Naive thymus-derived CD4-positive, alpha-beta T cell (primary cell): ENCODE measurements around the gene GUCY2D. TPM values are rescaled to one million over a fixed set of nuclear protein-coding genes. Genes with fewer than 3 reads are reported as not detected.

Experiments used
- ATAC-seq: fragments of 150-1000 bp; cut with Tn5 transposase; 2 replicates; pipeline ENCODE4 v1.10.0; 2021; ENCODE audit warnings: mild to moderate bottlenecking, moderate library complexity
- CTCF ChIA-PET: fragments of 350-600 bp; sonication (Branson Sonifier 250); formaldehyde crosslinking; loops from one replicate; lab custom pipeline; 2021; ENCODE audit warnings: antibody characterized with exemption; lab: Charles Lee
- POLR2A ChIA-PET: fragments of 350-600 bp; sonication (Branson Sonifier 250); formaldehyde crosslinking; loops from one replicate; lab custom pipeline; 2021; ENCODE audit warnings: antibody characterized with exemption, inconsistent platforms; lab: Charles Lee
- DNase-seq, 9 donors: peaks; one replicate each; pipeline versions ENCODE4 v3.0.0 to v3.0.0-alpha.2; 2020 to 2022; ENCODE audit warnings: mixed read lengths in 1 of 9
- H3K27ac ChIP-seq: one replicate; pipeline ENCODE4 v1.7.0; 2013; ENCODE audit warnings: mild to moderate bottlenecking, low read depth, low read length, moderate library complexity
- H3K27me3 ChIP-seq, 2 donors: one replicate each; pipeline ENCODE4 v1.7.0; 2013; ENCODE audit warnings: low read length in 2 of 2, mild to moderate bottlenecking in 2 of 2, moderate library complexity in 2 of 2; ENCODE audit not compliant: control insufficient read depth in 2 of 2, insufficient read depth in 2 of 2
- H3K36me3 ChIP-seq, 3 experiments: 1 replicate in 2 of 3; 2 replicates in 1 of 3; pipeline ENCODE4 v1.7.0; 2013; ENCODE audit warnings: low read length in 3 of 3, mild to moderate bottlenecking in 3 of 3, moderate library complexity in 1 of 3; ENCODE audit not compliant: insufficient read depth in 3 of 3, control insufficient read depth in 2 of 3
- H3K4me1 ChIP-seq, 2 donors: one replicate each; pipeline ENCODE4 v1.7.0; 2013; ENCODE audit warnings: low read length in 2 of 2, mild to moderate bottlenecking in 2 of 2, moderate library complexity in 1 of 2; ENCODE audit not compliant: control insufficient read depth in 2 of 2, insufficient read depth in 2 of 2
- H3K4me3 ChIP-seq: 2 replicates; pipeline ENCODE4 v1.7.0; 2013; ENCODE audit warnings: mild to moderate bottlenecking, low read length
- H3K9me3 ChIP-seq, 3 experiments: 1 replicate in 2 of 3; 2 replicates in 1 of 3; pipeline ENCODE4 v1.7.0; 2013; ENCODE audit warnings: low read length in 3 of 3; ENCODE audit not compliant: control insufficient read depth in 2 of 3
- H3K27ac Mint-ChIP-seq, 9 donors: one replicate each; pipeline ENCODE4 v1.8.0; 2020 to 2022; ENCODE audit warnings: mixed read lengths in 9 of 9, mild to moderate bottlenecking in 8 of 9, moderate library complexity in 5 of 9, inconsistent platforms in 2 of 9
- H3K27me3 Mint-ChIP-seq, 5 donors: one replicate each; pipeline ENCODE4 v1.8.0; 2021 to 2022; ENCODE audit warnings: mixed read lengths in 5 of 5, mild to moderate bottlenecking in 1 of 5
- H3K36me3 Mint-ChIP-seq, 5 donors: one replicate each; pipeline ENCODE4 v1.8.0; 2020 to 2022; ENCODE audit warnings: mixed read lengths in 5 of 5, mild to moderate bottlenecking in 3 of 5, inconsistent platforms in 1 of 5
- H3K4me1 Mint-ChIP-seq, 7 donors: one replicate each; pipeline ENCODE4 v1.8.0; 2020 to 2022; ENCODE audit warnings: mixed read lengths in 7 of 7, mild to moderate bottlenecking in 3 of 7, inconsistent platforms in 1 of 7
- H3K4me3 Mint-ChIP-seq, 10 donors: one replicate each; pipeline ENCODE4 v1.8.0; 2020 to 2022; ENCODE audit warnings: mild to moderate bottlenecking in 10 of 10, mixed read lengths in 10 of 10, moderate library complexity in 6 of 10, inconsistent platforms in 2 of 10
- H3K9me3 Mint-ChIP-seq, 11 donors: one replicate each; pipeline ENCODE4 v1.8.0; 2020 to 2022; ENCODE audit warnings: mixed read lengths in 11 of 11, mild to moderate bottlenecking in 4 of 11, inconsistent platforms in 1 of 11, moderate library complexity in 1 of 11
- intact Hi-C, 2 donors: fragments of 100-400 bp; cut with micrococcal nuclease; formaldehyde crosslinking; loops; one replicate each; pipeline ENCODE4 v1.15.1; 2023
- polyA plus RNA-seq, 2 donors: library from polyadenylated mRNA; unstranded; fragments of 300-500 nt; fragmentation: Illumina TruSeq; gene quantifications; one replicate each; pipeline ENCODE4 v1.2.3, GENCODE V29; 2021
- total RNA-seq, 6 experiments: library from RNA in 5 of 6; stranded (reverse) in 5 of 6; gene quantifications; 1 replicate in 5 of 6; 2 replicates in 1 of 6; pipeline ENCODE4 v1.2.3 and lab custom pipeline; 2021 to 2026

The GUCY2D gene
- total and polyA plus RNA-seq, 7 experiments from 2014 or later: 0.07 to 0.98 (median 0.26) TPM; not detected in 3

GRCh38 chr17:8044819-8045810 is 42.7 kb downstream of the GUCY2D start:
- Histone ChIP-seq H3K27ac (no peak overlapping the region), H3K27me3 (no peaks in the 10 kb centered on the region), H3K9me3 (no peaks in the 10 kb centered on the region), H3K36me3 (no peaks in the 10 kb centered on the region), H3K4me3 (no peak overlapping the region), H3K4me1 (no peaks in the 10 kb centered on the region)
- CTCF ChIA-PET: no interaction called here
- ATAC-seq (no peak), DNase-seq (no peak)
- Mint-ChIP-seq H3K4me3 (no peak overlapping the region), H3K27ac (no peak overlapping the region), H3K4me1 (peaks cover 0 to 9% (median 0%) of the 10 kb centered on the region in 7 donors), H3K9me3 (peaks cover 0 to 1% (median 0%) of the 10 kb centered on the region in 11 donors), H3K27me3 (peaks cover 0 to 13% (median 11%) of the 10 kb centered on the region in 5 donors), H3K36me3 (no peaks in the 10 kb centered on the region)
- POLR2A ChIA-PET: no interaction called here
- intact Hi-C loops: loop anchor here in 1 of 2 donors (5.0 kb wide), 1 partner anchor 183 kb away; no protein-coding TSS in a partner anchor

DNA sequence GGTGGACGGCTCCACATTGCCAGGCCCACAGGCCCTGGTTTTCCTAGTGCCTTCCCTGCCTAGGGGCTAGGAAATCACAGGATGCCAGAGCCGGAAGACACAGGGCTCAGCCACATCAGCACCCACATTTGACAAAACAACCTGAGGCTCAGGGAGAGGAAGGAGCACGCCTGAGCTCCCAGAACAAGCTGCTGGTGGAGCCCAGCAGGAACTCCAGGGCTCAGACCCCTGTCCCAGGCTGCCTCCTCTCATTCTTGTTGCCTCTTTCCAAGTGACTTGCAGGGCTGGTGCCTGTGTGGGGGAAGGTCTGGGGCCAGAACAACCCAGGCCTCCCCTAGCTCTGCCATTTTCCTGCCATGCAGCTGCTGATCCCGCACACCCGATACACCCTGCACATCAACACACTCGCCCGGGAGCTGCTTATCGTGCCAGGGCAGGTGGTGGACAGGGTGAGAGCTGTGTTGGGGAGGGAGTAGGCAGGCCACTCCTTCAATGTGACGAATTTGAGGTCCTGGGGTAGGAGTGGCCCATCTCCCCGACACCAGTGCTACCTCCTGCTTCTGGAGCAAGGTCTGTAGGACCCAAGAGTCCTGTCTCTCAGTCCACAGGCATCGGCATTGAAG is 44.0 kb downstream of the GUCY2D start:
- no peaks in the 10 kb centered on the region for H3K4me1 ChIP-seq
- H3K27me3 ChIP-seq: no peaks in the 10 kb centered on the region
- H3K9me3 ChIP-seq: no peaks in the 10 kb centered on the region
- intact Hi-C loops: no loop called here
- no peaks in the 10 kb centered on the region for H3K36me3 ChIP-seq
- no peak overlapping the region for H3K4me3 ChIP-seq
- CTCF ChIA-PET: no interaction called here
- POLR2A ChIA-PET: no interaction called here
- no peak overlapping the region for H3K27ac ChIP-seq
- H3K36me3 Mint-ChIP-seq: no peaks in the 10 kb centered on the region
- H3K9me3 Mint-ChIP-seq: peaks cover 0 to 1% (median 0%) of the 10 kb centered on the region in 11 donors
- H3K4me3 Mint-ChIP-seq: no peak overlapping the region
- peaks cover 0 to 5% (median 0%) of the 10 kb centered on the region in 5 donors for H3K27me3 Mint-ChIP-seq
- ATAC-seq (no peak), DNase-seq (no peak)
- H3K4me1 Mint-ChIP-seq: peaks cover 0 to 3% (median 0%) of the 10 kb centered on the region in 7 donors
- H3K27ac Mint-ChIP-seq: no peak overlapping the region

DNA sequence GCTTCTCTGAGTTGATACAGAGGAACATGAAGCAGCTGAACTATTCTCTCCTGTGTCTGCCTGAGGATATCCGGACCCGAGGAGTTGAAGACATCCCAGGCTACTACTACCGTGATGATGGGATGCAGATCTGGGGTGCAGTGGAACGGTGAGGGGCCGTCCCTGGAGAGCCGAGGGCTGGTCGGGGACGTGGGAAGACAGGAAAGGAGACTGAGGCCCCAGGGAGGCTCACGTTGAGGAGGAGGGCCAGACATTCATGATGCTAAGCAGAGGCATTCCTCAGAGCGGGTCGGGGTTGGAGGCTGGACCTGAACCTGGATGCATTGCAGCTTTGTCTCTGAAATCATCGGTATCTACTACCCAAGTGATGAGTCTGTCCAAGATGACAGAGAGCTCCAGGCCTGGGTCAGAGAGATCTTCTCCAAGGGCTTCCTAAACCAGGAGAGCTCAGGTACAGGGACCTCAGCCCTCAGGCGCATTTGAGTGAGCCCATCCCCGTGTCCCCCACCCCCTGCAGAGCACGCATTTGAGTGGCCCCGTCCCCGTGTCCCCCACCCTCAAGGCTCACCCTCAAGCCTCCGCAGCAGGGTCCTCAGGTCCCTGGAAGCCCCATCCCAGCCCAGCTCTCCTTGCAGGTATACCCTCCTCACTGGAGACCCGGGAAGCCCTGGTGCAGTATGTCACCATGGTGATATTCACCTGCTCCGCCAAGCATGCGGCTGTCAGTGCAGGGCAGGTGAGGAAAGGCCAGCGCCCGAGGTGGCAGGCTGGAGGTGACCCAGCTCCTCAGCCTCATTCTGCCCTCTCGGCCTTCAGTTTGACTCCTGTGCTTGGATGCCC is 44.7 kb downstream of the GUCY2D start:
- Mint-ChIP-seq H3K27ac (no peak overlapping the region), H3K4me3 (no peak overlapping the region), H3K27me3 (peaks cover 0 to 4% (median 0%) of the 10 kb centered on the region in 5 donors), H3K4me1 (peaks cover 0 to 2% (median 0%) of the 10 kb centered on the region in 7 donors), H3K36me3 (no peaks in the 10 kb centered on the region), H3K9me3 (peaks cover 0 to 1% (median 0%) of the 10 kb centered on the region in 11 donors)
- Histone ChIP-seq H3K4me1 (no peaks in the 10 kb centered on the region), H3K36me3 (no peaks in the 10 kb centered on the region), H3K9me3 (no peaks in the 10 kb centered on the region), H3K27me3 (no peaks in the 10 kb centered on the region), H3K4me3 (no peak overlapping the region), H3K27ac (no peak overlapping the region)
- ChIA-PET CTCF (no interaction called here), POLR2A (no interaction called here)
- DNase-seq (no peak), ATAC-seq (no peak)
- intact Hi-C loops: no loop called here

- ChIA-PET CTCF (no interaction called here), POLR2A (no interaction called here)
- Histone ChIP-seq H3K4me3 (no peak overlapping the region), H3K36me3 (no peaks in the 10 kb centered on the region), H3K27ac (no peak overlapping the region), H3K9me3 (no peaks in the 10 kb centered on the region), H3K4me1 (no peaks in the 10 kb centered on the region), H3K27me3 (no peaks in the 10 kb centered on the region)
- Mint-ChIP-seq H3K9me3 (peaks cover 0 to 1% (median 0%) of the 10 kb centered on the region in 11 donors), H3K27ac (no peak overlapping the region), H3K27me3 (peaks cover 0 to 4% (median 0%) of the 10 kb centered on the region in 5 donors), H3K4me1 (peaks cover 0 to 2% (median 0%) of the 10 kb centered on the region in 7 donors), H3K36me3 (no peaks in the 10 kb centered on the region), H3K4me3 (no peak overlapping the region)
- DNase-seq: no peak
- no peak for ATAC-seq
- intact Hi-C loops: no loop called here
Measured at GRCh38 chr17:8047769-8048110, 45.3 kb downstream of the GUCY2D start.

DNA sequence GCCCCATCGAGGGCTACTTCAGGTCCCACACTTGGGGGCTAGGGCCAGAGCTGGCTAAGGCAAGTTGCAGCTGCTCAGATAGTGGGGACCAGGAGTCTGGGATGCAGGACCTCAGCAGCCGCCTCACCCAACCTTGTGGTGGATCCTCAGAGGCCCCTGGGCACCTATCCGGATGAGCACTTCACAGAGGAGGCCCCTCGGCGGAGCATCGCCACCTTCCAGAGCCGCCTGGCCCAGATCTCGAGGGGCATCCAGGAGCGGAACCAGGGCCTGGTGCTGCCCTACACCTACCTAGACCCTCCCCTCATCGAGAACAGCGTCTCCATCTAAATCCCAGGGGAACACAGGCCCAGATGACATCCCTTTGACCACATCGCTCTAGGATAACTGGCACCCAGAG is 45.8 kb downstream of the GUCY2D start:
- Mint-ChIP-seq H3K4me1 (peaks cover 0 to 2% (median 0%) of the 10 kb centered on the region in 7 donors), H3K9me3 (peaks cover 0 to 1% (median 0%) of the 10 kb centered on the region in 11 donors), H3K27me3 (peaks cover 0 to 4% (median 0%) of the 10 kb centered on the region in 5 donors), H3K27ac (no peak overlapping the region), H3K36me3 (no peaks in the 10 kb centered on the region), H3K4me3 (no peak overlapping the region)
- no peaks in the 10 kb centered on the region for H3K36me3 ChIP-seq
- ATAC-seq (no peak), DNase-seq (no peak)
- H3K27ac ChIP-seq: no peak overlapping the region
- no peaks in the 10 kb centered on the region for H3K9me3 ChIP-seq
- H3K27me3 ChIP-seq: no peaks in the 10 kb centered on the region
- H3K4me3 ChIP-seq: no peak overlapping the region
- intact Hi-C loops: no loop called here
- ChIA-PET POLR2A (no interaction called here), CTCF (no interaction called here)
- H3K4me1 ChIP-seq: no peaks in the 10 kb centered on the region

- Histone ChIP-seq H3K27ac (no peak overlapping the region), H3K27me3 (no peaks in the 10 kb centered on the region), H3K4me1 (no peaks in the 10 kb centered on the region), H3K9me3 (no peaks in the 10 kb centered on the region), H3K36me3 (no peaks in the 10 kb centered on the region), H3K4me3 (no peak overlapping the region)
- DNase-seq: no peak
- ChIA-PET CTCF (no interaction called here), POLR2A (no interaction called here)
- H3K4me3 Mint-ChIP-seq: no peak overlapping the region
- no peaks in the 10 kb centered on the region for H3K36me3 Mint-ChIP-seq
- H3K4me1 Mint-ChIP-seq: no peaks in the 10 kb centered on the region
- no peak overlapping the region for H3K27ac Mint-ChIP-seq
- H3K9me3 Mint-ChIP-seq: peaks cover 0 to 1% (median 0%) of the 10 kb centered on the region in 11 donors
- ATAC-seq: no peak
- H3K27me3 Mint-ChIP-seq: peaks cover 0 to 4% (median 0%) of the 10 kb centered on the region in 5 donors
- intact Hi-C loops: no loop called here
Measured at GRCh38 chr17:8048736-8049135, 46.3 kb downstream of the GUCY2D start.
